Measurements from ENCODE around the gene HOXC4.
A peak's percentile ranks its signal among the peaks of the same experiment; 100 is the strongest.

The HOXC4 gene

DNA sequence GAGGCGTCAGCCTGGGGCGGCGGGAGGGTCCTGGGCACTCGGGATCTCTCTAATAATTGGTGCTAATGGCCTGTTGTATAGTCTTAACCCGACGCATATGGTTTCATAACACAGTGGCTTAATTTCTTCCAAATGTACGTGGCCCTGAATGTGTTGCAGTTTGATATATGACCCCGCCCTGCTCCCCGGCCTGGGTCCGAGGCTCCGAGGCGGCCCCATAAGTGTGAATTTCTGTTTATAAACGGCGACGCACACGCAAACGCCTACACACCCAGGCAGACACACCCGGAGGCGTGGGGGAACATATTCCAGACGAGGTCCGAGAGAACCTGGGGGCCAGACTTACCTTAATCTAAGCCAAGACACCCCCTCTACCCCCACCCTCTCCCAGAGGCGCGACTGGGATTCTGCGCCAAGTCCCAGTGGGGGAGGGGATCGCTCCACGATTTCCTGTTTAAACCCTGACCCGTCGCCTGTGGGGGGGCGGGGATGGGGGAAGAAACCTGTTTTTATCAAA, 35.1 kb upstream of the HOXC4 start (continued):
- TF ChIP-seq, protein P1, sequence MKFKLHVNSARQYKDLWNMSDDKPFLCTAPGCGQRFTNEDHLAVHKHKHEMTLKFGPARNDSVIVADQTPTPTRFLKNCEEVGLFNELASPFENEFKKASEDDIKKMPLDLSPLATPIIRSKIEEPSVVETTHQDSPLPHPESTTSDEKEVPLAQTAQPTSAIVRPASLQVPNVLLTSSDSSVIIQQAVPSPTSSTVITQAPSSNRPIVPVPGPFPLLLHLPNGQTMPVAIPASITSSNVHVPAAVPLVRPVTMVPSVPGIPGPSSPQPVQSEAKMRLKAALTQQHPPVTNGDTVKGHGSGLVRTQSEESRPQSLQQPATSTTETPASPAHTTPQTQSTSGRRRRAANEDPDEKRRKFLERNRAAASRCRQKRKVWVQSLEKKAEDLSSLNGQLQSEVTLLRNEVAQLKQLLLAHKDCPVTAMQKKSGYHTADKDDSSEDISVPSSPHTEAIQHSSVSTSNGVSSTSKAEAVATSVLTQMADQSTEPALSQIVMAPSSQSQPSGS (tag by site-specific recombination; IDR thresholded peaks at IDR 0.05; ENCODE audit: low read depth): no peak
- TF ChIP-seq ZBTB44 (tag by site-specific recombination; IDR thresholded peaks at IDR 0.05) (0 out of 2 replicates have a peak, but pooled peaks have one; percentile 21), SP3 (tag by site-specific recombination; IDR thresholded peaks at IDR 0.05) (no peak; the same call in 1 of the 2 replicates), YY2 (tag by site-specific recombination; IDR thresholded peaks at IDR 0.05) (no peak), ZNF354C (tag by site-specific recombination; IDR thresholded peaks at IDR 0.05; ENCODE audit: borderline replicate concordance, low read depth) (no peak), ZNF132 (tag by site-specific recombination; IDR thresholded peaks at IDR 0.05; ENCODE audit: borderline replicate concordance) (no peak), ZSCAN4 (tag by site-specific recombination; IDR thresholded peaks at IDR 0.05) (no peak), WT1 (tag by site-specific recombination; IDR thresholded peaks at IDR 0.05) (no peak), ZNF248 (tag by site-specific recombination; IDR thresholded peaks at IDR 0.05) (no peak), ZBTB26 (tag by site-specific recombination; optimal IDR thresholded peaks at IDR 0.05) (no peak), TRIM28 (IDR thresholded peaks at IDR 0.05; ENCODE audit: borderline replicate concordance, low read length) (no peak), ZBTB1 (tag by site-specific recombination; IDR thresholded peaks at IDR 0.05) (no peak), ZNF785 (tag by site-specific recombination; IDR thresholded peaks at IDR 0.05) (no peak), ZNF76 (tag by site-specific recombination; IDR thresholded peaks at IDR 0.05; ENCODE audit: borderline replicate concordance, low read depth) (0 out of 2 replicates have a peak, but pooled peaks have one; percentile 26), ZNF473 (tag by site-specific recombination; IDR thresholded peaks at IDR 0.05) (no peak), ZNF777 (tag by site-specific recombination; IDR thresholded peaks at IDR 0.05; ENCODE audit: borderline replicate concordance) (no peak), ZNF37A (tag by site-specific recombination; IDR thresholded peaks at IDR 0.05) (no peak), ZNF157 (tag by site-specific recombination; IDR thresholded peaks at IDR 0.05) (no peak), ZNF19 (tag by site-specific recombination; IDR thresholded peaks at IDR 0.05; ENCODE audit: low read depth) (no peak), ZBTB48 (tag by site-specific recombination; IDR thresholded peaks at IDR 0.05) (no peak), ZNF311 (tag by site-specific recombination; IDR thresholded peaks at IDR 0.05; ENCODE audit: borderline replicate concordance) (no peak), KLF7 (tag by site-specific recombination; IDR thresholded peaks at IDR 0.05; ENCODE audit: borderline replicate concordance) (no peak), ZNF133 (tag by site-specific recombination; IDR thresholded peaks at IDR 0.05) (no peak)
- TF ChIP-seq, protein P2, sequence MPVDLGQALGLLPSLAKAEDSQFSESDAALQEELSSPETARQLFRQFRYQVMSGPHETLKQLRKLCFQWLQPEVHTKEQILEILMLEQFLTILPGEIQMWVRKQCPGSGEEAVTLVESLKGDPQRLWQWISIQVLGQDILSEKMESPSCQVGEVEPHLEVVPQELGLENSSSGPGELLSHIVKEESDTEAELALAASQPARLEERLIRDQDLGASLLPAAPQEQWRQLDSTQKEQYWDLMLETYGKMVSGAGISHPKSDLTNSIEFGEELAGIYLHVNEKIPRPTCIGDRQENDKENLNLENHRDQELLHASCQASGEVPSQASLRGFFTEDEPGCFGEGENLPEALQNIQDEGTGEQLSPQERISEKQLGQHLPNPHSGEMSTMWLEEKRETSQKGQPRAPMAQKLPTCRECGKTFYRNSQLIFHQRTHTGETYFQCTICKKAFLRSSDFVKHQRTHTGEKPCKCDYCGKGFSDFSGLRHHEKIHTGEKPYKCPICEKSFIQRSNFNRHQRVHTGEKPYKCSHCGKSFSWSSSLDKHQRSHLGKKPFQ (tag by site-specific recombination; IDR thresholded peaks at IDR 0.05): peak; percentile 90
- TF ChIP-seq, protein P3, sequence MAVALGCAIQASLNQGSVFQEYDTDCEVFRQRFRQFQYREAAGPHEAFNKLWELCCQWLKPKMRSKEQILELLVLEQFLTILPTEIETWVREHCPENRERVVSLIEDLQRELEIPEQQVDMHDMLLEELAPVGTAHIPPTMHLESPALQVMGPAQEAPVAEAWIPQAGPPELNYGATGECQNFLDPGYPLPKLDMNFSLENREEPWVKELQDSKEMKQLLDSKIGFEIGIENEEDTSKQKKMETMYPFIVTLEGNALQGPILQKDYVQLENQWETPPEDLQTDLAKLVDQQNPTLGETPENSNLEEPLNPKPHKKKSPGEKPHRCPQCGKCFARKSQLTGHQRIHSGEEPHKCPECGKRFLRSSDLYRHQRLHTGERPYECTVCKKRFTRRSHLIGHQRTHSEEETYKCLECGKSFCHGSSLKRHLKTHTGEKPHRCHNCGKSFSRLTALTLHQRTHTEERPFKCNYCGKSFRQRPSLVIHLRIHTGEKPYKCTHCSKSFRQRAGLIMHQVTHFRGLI (tag by site-specific recombination; IDR thresholded peaks at IDR 0.05): no peak
- TF ChIP-seq, protein P4, sequence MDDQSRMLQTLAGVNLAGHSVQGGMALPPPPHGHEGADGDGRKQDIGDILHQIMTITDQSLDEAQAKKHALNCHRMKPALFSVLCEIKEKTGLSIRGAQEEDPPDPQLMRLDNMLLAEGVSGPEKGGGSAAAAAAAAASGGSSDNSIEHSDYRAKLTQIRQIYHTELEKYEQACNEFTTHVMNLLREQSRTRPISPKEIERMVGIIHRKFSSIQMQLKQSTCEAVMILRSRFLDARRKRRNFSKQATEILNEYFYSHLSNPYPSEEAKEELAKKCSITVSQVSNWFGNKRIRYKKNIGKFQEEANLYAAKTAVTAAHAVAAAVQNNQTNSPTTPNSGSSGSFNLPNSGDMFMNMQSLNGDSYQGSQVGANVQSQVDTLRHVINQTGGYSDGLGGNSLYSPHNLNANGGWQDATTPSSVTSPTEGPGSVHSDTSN (CRISPR knock-in tag; IDR thresholded peaks at IDR 0.05): no peak
- TF ChIP-seq, protein P5, sequence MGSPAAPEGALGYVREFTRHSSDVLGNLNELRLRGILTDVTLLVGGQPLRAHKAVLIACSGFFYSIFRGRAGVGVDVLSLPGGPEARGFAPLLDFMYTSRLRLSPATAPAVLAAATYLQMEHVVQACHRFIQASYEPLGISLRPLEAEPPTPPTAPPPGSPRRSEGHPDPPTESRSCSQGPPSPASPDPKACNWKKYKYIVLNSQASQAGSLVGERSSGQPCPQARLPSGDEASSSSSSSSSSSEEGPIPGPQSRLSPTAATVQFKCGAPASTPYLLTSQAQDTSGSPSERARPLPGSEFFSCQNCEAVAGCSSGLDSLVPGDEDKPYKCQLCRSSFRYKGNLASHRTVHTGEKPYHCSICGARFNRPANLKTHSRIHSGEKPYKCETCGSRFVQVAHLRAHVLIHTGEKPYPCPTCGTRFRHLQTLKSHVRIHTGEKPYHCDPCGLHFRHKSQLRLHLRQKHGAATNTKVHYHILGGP (tag by site-specific recombination; IDR thresholded peaks at IDR 0.05): no peak
- TF ChIP-seq, protein P6, sequence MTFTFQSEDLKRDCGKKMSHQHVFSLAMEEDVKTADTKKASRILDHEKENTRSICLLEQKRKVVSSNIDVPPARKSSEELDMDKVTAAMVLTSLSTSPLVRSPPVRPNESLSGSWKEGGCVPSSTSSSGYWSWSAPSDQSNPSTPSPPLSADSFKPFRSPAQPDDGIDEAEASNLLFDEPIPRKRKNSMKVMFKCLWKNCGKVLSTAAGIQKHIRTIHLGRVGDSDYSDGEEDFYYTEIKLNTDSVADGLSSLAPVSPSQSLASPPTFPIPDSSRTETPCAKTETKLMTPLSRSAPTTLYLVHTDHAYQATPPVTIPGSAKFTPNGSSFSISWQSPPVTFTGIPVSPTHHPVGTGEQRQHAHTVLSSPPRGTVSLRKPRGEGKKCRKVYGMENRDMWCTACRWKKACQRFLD (tag by site-specific recombination; IDR thresholded peaks at IDR 0.05): no peak

Measured in HEK293 (cell line).